Measurements from ENCODE around the gene TULP4.

GRCh38 chr6:158459726-158460125, 147.5 kb downstream of the TULP4 start:
- no peak for TF ChIP-seq CTCF (IDR thresholded peaks at IDR 0.05)
- TF ChIP-seq EP300 (IDR thresholded peaks at IDR 0.05): no peak
- no peak for TF ChIP-seq JUN (IDR thresholded peaks at IDR 0.05)
- TF ChIP-seq POLR2A (IDR thresholded peaks at IDR 0.05; ENCODE audit: low read length): no peak
- no peak for TF ChIP-seq HDAC2 (IDR thresholded peaks at IDR 0.05)
- no peak for TF ChIP-seq ZNF302 (CRISPR knock-in tag; IDR thresholded peaks at IDR 0.05)
- TF ChIP-seq ESRRA (IDR thresholded peaks at IDR 0.05; ENCODE audit: borderline replicate concordance, low read length): no peak
- no peak for TF ChIP-seq NR3C1 (IDR thresholded peaks at IDR 0.05)
- TF ChIP-seq CBX2 (IDR thresholded peaks at IDR 0.05; ENCODE audit: borderline replicate concordance, low read depth): no peak
- TF ChIP-seq POLR2AphosphoS2 (conservative IDR thresholded peaks at IDR 0.05; ENCODE audit: low read length): no peak
